SW 1271 (cell line): ENCODE results near the gene HCAR2.
"Not testable (repeated sequence)": the region's sequence is repeated elsewhere in the genome, so short reads cannot be mapped to it uniquely, and the experiment has no call there.

ENCODE experiments used
- DNase-seq, 2 experiments: peaks; one replicate each; lab custom pipeline; 2025; lab: John Stamatoyannopoulos, UW

HCAR2 gene

GRCh38 chr12:122716658-122717057, 13.5 kb upstream of the HCAR2 start, which contains the start of gene HCAR3:
HCAR3 (minus strand) TSS chr12:122716811; CDS start chr12:122716737, 74 bp downstream.
- not testable (repeated sequence) for DNase-seq

DNA sequence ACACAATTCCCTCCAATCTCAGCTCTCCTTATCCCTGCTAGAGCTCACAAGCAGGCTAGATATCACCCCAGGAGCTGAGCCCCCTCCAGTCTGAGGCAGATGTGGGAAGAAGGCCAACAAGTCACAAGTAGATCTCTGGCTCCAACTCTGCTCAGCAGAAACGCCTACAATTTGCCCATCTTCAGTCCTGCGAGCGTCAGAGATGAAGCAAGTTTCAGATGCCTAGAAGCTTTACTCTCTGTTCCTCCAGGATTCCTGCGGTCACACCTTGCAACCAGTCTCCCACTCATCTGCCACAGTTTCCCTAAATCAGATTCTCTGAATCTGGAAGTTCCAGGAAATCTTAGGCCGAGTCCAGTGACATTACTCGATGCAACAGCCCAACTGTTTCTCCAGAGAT, 12.1 kb upstream of the HCAR2 start:
- DNase-seq, result not testable (repeated sequence)

GRCh38 chr12:122713491-122714188, 10.5 kb upstream of the HCAR2 start:
- not testable (repeated sequence) for DNase-seq

DNA sequence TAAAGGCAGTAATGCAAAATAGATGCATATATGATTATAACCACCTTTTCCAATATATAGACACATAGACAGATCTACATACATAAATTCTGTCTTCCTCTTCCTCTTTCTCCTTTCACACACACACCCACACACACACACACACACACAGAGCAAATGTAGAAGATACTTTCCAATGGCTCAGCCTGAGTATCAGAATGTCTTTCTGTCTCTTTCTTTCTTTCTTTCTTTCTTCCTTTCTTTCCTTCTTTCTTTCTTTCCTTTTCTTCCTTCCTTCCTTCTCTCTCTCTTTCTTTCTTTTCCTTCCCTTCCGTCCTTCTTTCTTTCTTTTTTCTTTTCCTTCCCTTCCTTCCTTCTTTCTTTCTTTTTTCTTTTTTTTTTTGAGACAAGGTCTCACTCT, 8.1 kb upstream of the HCAR2 start:
- DNase-seq, result not testable (repeated sequence)

GRCh38 chr12:122710341-122710740, 7.2 kb upstream of the HCAR2 start:
- not testable (repeated sequence) for DNase-seq

DNA sequence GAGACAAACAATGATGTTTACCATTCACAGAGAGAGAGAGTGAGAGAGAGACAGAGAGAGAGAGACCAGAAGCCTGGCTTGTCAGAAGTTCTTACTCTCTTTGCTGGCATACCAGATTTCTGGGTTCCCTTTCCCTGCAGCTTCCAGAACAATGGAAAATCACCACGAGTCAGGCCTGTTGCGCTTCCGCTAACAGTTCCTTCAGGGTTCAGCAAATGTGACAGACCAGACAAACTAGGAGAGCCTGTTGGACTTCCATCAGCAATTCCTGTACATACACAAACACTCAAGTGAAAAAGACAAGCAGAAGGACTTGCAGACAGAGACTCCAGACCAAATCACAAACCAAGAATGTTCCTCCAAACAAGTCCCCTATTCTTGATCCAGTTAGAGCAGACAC, 6.1 kb upstream of the HCAR2 start:
- not testable (repeated sequence) for DNase-seq

GRCh38 chr12:122703841-122704240, 684 bp upstream of the HCAR2 start:
- DNase-seq, result not testable (repeated sequence)

GRCh38 chr12:122701481-122701880, 1.7 kb downstream of the HCAR2 start:
- DNase-seq, result not testable (repeated sequence)

DNA sequence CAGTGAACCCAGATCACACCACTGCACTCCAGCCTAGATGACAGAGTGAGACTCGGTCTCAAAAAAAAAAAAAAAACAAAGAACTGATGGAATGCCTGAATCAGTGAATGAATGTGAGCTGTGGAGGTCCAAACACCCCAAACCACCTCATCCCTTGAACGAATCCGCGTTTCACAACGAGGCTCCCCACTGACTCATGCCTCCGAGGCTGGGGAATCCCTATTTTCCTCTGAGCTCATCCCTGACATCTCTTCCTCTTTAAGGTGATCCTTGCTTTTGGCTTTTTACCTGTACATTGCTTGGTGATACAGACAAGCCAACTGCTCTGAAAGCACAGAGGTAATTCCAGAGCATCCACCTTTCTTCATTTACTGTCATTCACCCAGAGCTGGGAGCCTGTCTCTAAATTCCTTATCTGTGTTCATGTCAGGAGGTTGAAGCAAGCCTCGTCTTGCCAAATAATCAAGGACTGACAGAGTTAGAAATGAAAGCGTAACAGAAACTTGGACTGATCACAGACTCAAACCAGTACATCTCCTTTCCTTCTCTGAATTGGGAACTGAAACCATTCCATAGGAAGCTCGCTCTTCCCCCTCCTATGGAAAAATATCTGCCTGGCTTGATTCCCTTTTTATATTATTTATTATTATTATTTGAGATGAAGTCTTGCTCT, 3.0 kb downstream of the HCAR2 start:
- not testable (repeated sequence) for DNase-seq

DNA sequence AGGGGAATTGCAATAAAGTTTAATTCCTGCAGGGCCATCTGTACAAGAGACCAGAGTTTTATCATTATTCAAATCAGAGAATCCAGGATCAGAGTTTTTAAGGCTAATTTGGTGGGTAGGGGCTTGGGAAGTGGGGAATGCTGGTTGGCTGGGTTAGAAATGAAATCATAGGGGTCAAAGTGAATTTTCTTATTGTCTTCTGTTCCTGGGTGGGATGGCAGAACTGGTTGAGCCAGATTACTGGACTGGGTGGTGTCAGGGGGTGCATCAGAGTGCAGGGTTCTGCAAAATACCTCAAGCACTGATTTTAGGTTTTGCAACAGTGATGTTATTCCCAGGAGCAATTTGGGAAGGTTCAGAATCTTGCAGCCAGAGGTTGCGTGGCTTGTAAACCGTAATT, 6.2 kb downstream of the HCAR2 start:
- DNase-seq, result not testable (repeated sequence)

- DNase-seq, result no peak
Measured at GRCh38 chr12:122691566-122691965, 11.6 kb downstream of the HCAR2 start.

GRCh38 chr12:122688291-122688690, 14.9 kb downstream of the HCAR2 start:
- no peak for DNase-seq

DNA sequence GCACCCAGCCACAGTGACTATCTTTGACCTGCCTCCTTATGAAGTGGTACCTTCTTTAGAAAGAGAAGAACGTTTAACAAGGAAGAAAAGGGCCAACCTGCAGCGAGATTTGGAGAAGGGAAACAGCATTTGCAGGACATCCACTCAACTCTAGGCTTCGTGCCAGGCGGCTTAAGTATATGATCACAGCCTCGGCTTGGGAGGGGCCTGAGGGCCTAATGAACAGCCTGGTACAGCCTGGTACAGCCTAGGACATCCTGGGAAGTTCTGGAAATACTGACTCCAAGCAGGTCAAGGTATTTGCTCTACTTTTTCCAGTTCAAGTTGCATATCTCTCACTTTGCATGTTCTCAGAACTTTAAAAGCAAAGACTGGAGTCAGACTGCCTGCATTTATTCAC, 16.1 kb downstream of the HCAR2 start:
- no peak for DNase-seq

GRCh38 chr12:122686538-122686937, 16.6 kb downstream of the HCAR2 start:
- DNase-seq, result no peak

GRCh38 chr12:122684297-122684813, 18.8 kb downstream of the HCAR2 start:
- DNase-seq, result no peak

- no peak for DNase-seq
Measured at GRCh38 chr12:122681814-122682213, 21.3 kb downstream of the HCAR2 start.

GRCh38 chr12:122680989-122681388, 22.2 kb downstream of the HCAR2 start:
- not testable (repeated sequence) for DNase-seq

- DNase-seq, result not testable (repeated sequence)
Measured at GRCh38 chr12:122676781-122677180, 26.4 kb downstream of the HCAR2 start.

DNA sequence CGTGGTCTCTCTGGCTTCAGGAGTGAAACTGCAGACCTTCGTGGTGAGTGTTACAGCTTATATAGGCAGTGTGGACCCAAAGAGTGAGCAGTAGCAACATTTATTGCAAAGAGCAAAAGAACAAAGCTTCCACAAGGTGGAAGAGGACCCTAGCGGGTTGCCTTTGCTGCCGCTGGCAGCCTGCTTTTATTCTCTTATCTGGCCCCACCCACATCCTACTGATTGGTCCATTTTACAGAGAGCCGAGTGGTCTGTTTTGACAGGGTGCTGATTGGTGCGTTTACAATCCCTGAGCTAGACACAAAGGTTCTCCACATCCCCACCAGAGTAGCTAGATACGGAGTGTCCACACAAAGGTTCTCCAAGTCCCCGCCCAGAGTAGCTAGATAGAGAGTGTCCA, 27.1 kb downstream of the HCAR2 start:
- not testable (repeated sequence) for DNase-seq

GRCh38 chr12:122672515-122672914, 30.6 kb downstream of the HCAR2 start:
- DNase-seq, result no peak

DNA sequence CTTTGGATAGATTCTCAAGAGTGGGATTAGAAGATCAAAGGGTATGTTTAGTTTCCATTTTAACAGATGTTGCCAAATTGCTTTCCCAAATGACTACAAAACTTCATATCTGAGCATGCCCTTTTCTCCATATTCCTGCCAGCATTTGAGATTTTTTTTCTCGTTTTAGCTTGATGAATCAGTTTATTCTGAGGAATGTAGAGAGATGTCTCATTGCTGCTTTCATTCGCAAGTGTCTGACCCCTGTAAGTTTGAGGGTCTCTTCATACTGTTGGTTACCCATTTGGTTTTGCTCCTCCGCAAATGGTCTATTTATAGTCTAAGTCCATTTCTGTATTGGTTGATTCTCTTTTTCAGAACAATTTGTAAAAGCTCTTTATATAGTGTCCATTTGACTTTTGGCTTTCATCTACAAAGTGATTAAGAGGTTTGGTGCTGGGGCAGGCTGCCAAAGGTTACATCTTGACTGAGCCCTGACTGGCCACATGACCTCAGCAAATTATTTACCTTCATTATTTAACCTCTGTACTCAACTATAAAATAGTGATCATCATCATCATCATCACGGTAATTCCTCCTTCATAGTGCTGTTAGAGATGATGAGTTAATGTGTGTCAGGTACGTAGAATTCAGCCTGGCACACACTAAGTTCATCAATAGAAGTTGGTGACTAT, 33.6 kb downstream of the HCAR2 start:
- no peak for DNase-seq

- DNase-seq, result no peak
Measured at GRCh38 chr12:122668268-122668667, 34.9 kb downstream of the HCAR2 start.

- no peak for DNase-seq
Measured at GRCh38 chr12:122665759-122666158, 37.4 kb downstream of the HCAR2 start.
